Osteoblast (primary cell): ENCODE measurements around the gene MAD1L1. TPM values are rescaled to one million over a fixed set of nuclear protein-coding genes. Genes with fewer than 3 reads are reported as not detected.

Experiments used
- DNase-seq: peaks from one replicate; pipeline ENCODE4 v3.0.0; 2011; ENCODE audit warnings: low spot score, mixed read lengths; ENCODE audit not compliant: insufficient read length; ENCODE audit errors: missing footprints
- H2AFZ ChIP-seq: 2 replicates; pipeline ENCODE4 v1.6.0; 2011; ENCODE audit warnings: mild to moderate bottlenecking, low read length
- H3K27ac ChIP-seq: 2 replicates; pipeline ENCODE4 v1.5.1; 2011; ENCODE audit warnings: mild to moderate bottlenecking, low read depth, low read length, moderate library complexity
- H3K27me3 ChIP-seq: 2 replicates; pipeline ENCODE4 v1.6.0; 2012; ENCODE audit warnings: mild to moderate bottlenecking, control low read depth, inconsistent platforms, low read length, moderate library complexity; ENCODE audit not compliant: insufficient read depth
- H3K36me3 ChIP-seq: 2 replicates; pipeline ENCODE4 v1.5.1; 2011; ENCODE audit warnings: mild to moderate bottlenecking, low read length, control low read depth, moderate library complexity; ENCODE audit not compliant: insufficient read depth
- H3K4me1 ChIP-seq: 2 replicates; pipeline ENCODE4 v1.5.1; 2011; ENCODE audit warnings: mild to moderate bottlenecking, low read length, control low read depth, moderate library complexity; ENCODE audit not compliant: insufficient read depth
- H3K4me2 ChIP-seq: 2 replicates; pipeline ENCODE4 v1.6.0; 2011; ENCODE audit warnings: mild to moderate bottlenecking, low read length; ENCODE audit not compliant: insufficient read depth
- H3K4me3 ChIP-seq: fragments of 200-600 bp; sonication (generic); 3 replicates; pipeline ENCODE4 v1.5.1; 2012; ENCODE audit warnings: mild to moderate bottlenecking, low read length, inconsistent platforms; ENCODE audit not compliant: insufficient read depth
- H3K79me2 ChIP-seq: 2 replicates; pipeline ENCODE4 v1.6.0; 2012; ENCODE audit warnings: mild to moderate bottlenecking, low read length, control low read depth, inconsistent platforms; ENCODE audit not compliant: insufficient read depth
- H3K9me3 ChIP-seq: 2 replicates; pipeline ENCODE4 v1.5.1; 2011; ENCODE audit warnings: low read depth, low read length, control low read depth
- H4K20me1 ChIP-seq: 2 replicates; pipeline ENCODE4 v1.6.0; 2012; ENCODE audit warnings: mild to moderate bottlenecking, low read length, control low read depth; ENCODE audit not compliant: insufficient read depth
- CTCF ChIP-seq: IDR thresholded peaks from 2 replicates; pipeline ENCODE4 v1.5.1; 2011; ENCODE audit warnings: mild to moderate bottlenecking, low read depth, low read length, moderate library complexity; ENCODE audit errors: extremely low read depth
- total RNA-seq: library from RNA; depleted of rRNA; stranded (reverse); fragments of >200 nt; gene quantifications from 2 replicates; pipeline ENCODE4 v1.2.3, GENCODE V29; 2012

The MAD1L1 gene
- total RNA-seq, 1 donor: 66.2 TPM

- Histone ChIP-seq H3K79me2 (peaks cover 26% of the 10 kb centered on the region), H3K27me3 (no peaks in the 10 kb centered on the region), H4K20me1 (peaks cover 8% of the 10 kb centered on the region), H3K9me3 (no peaks in the 10 kb centered on the region), H3K36me3 (peaks cover 28% of the 10 kb centered on the region), H2AFZ (peak within 1 kb of the TSS; percentile 85), H3K27ac (peak within 1 kb of the TSS; percentile 83), H3K4me1 (peaks cover 26% of the 10 kb centered on the region), H3K4me3 (peak within 1 kb of the TSS; percentile 91), H3K4me2 (peak within 1 kb of the TSS; percentile 98)
- peak; percentile 98 for DNase-seq
- TF ChIP-seq CTCF: no peak
Observed at GRCh38 chr7:2241580-2242540, 9.1 kb upstream of the MAD1L1 start, which contains the start of the genes MRM2 and NUDT1. Gene MRM2 (minus strand): TSS chr7:2242205. CDS start chr7:2242169, 36 bp downstream. Gene NUDT1 (plus strand): TSS chr7:2242226. CDS start chr7:2244575, 2,349 bp downstream.

- peaks cover 43% of the 10 kb centered on the region for H3K36me3 ChIP-seq
- no peak for DNase-seq
- TF ChIP-seq CTCF: no peak
- H3K4me2 ChIP-seq: no peak overlapping the region
- no peak overlapping the region for H2AFZ ChIP-seq
- no peaks in the 10 kb centered on the region for H3K27me3 ChIP-seq
- no peak overlapping the region for H3K4me3 ChIP-seq
- H3K27ac ChIP-seq: no peak overlapping the region
- H3K9me3 ChIP-seq: no peaks in the 10 kb centered on the region
- peaks cover 8% of the 10 kb centered on the region for H4K20me1 ChIP-seq
- peaks cover 26% of the 10 kb centered on the region for H3K79me2 ChIP-seq
- H3K4me1 ChIP-seq: peaks cover 30% of the 10 kb centered on the region
Observed at GRCh38 chr7:2239242-2239641, 6.5 kb upstream of the MAD1L1 start.

GRCh38 chr7:2237109-2237602 lies 4.4 kb upstream of the MAD1L1 start:
- H3K79me2 ChIP-seq: peaks cover 31% of the 10 kb centered on the region
- H3K4me3 ChIP-seq: no peak overlapping the region
- TF ChIP-seq CTCF: no peak
- DNase-seq: no peak
- H3K9me3 ChIP-seq: no peaks in the 10 kb centered on the region
- peaks cover 43% of the 10 kb centered on the region for H3K36me3 ChIP-seq
- peaks cover 20% of the 10 kb centered on the region for H3K4me1 ChIP-seq
- H3K4me2 ChIP-seq: no peak overlapping the region
- H3K27ac ChIP-seq: no peak overlapping the region
- H2AFZ ChIP-seq: no peak overlapping the region
- no peaks in the 10 kb centered on the region for H3K27me3 ChIP-seq
- peaks cover 12% of the 10 kb centered on the region for H4K20me1 ChIP-seq

- no peak for TF ChIP-seq CTCF
- no peak for DNase-seq
- Histone ChIP-seq H3K36me3 (peaks cover 40% of the 10 kb centered on the region), H3K4me2 (peak overlapping the region; percentile 97), H2AFZ (no peak overlapping the region), H3K27me3 (no peaks in the 10 kb centered on the region), H3K9me3 (no peaks in the 10 kb centered on the region), H3K4me1 (peaks cover 22% of the 10 kb centered on the region), H3K4me3 (no peak overlapping the region), H3K79me2 (peaks cover 37% of the 10 kb centered on the region), H3K27ac (peak overlapping the region; percentile 74), H4K20me1 (peaks cover 5% of the 10 kb centered on the region)
Observed at GRCh38 chr7:2233926-2234325, 1.2 kb upstream of the MAD1L1 start.
